ENCODE results near the gene RUNX2. TPM values are rescaled to one million over a fixed set of nuclear protein-coding genes. Genes with fewer than 3 reads are reported as not detected.

Gene RUNX2
- total and polyA plus RNA-seq, 4 donors, result 1.8 to 6.7 (median 3.2) TPM

DNA sequence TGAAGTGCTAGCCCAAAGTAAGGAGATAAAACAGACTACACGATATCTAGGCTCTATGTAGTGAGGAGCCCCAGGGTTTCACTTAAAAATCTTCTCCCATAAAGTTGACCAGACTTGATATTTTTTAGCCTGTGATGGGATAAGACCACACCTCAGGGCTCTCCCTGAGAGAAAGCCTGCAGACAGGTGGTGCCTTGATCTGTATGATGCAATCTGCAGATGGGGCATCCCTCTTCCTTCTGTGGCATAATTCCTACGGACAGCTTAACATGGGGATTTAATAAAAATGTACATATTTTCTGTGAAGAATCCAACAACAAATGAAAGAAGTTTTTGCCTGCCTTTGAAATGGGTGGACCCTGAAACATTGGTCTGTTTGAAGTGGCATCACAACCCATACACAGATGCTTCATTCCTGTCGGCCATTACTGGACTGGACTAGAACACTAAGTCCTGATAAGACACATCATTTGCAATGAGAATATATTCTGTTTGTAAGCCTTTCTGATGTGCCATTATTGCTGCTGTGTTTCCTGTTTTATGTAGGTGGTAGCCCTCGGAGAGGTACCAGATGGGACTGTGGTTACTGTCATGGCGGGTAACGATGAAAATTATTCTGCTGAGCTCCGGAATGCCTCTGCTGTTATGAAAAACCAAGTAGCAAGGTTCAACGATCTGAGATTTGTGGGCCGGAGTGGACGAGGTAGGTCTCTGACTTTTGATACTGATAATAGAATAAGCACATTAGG lies 103.4 kb downstream of the RUNX2 start:
- TF ChIP-seq, protein P1, sequence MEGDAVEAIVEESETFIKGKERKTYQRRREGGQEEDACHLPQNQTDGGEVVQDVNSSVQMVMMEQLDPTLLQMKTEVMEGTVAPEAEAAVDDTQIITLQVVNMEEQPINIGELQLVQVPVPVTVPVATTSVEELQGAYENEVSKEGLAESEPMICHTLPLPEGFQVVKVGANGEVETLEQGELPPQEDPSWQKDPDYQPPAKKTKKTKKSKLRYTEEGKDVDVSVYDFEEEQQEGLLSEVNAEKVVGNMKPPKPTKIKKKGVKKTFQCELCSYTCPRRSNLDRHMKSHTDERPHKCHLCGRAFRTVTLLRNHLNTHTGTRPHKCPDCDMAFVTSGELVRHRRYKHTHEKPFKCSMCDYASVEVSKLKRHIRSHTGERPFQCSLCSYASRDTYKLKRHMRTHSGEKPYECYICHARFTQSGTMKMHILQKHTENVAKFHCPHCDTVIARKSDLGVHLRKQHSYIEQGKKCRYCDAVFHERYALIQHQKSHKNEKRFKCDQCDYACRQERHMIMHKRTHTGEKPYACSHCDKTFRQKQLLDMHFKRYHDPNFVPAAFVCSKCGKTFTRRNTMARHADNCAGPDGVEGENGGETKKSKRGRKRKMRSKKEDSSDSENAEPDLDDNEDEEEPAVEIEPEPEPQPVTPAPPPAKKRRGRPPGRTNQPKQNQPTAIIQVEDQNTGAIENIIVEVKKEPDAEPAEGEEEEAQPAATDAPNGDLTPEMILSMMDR (IDR thresholded peaks at IDR 0.05; ENCODE audit: control extremely low read depth, extremely low read depth), result no peak
- Histone ChIP-seq H3K4me1 (ENCODE audit: control insufficient read depth in 5 of 5, insufficient read depth in 5 of 5, low read length in 5 of 5) (peaks cover 0 to 29% (median under 1%) of the 10 kb centered on the region in 5 donors), H3K36me3 (ENCODE audit: control insufficient read depth in 4 of 4, insufficient read depth in 4 of 4, low read length in 4 of 4) (no peaks in the 10 kb centered on the region), H3K9me3 (ENCODE audit: control insufficient read depth in 4 of 4, insufficient read depth in 3 of 4, low read length in 3 of 4) (no peaks in the 10 kb centered on the region), H3K9ac (ENCODE audit: insufficient read depth in 1 of 2, low read length in 2 of 2) (no peak overlapping the region), H3K27ac (ENCODE audit: low read depth in 1 of 2, low read length in 1 of 2) (no peak overlapping the region), H3K27me3 (ENCODE audit: control insufficient read depth in 3 of 3, insufficient read depth in 3 of 3, low read length in 2 of 3) (peaks cover 0 to 15% (median 0%) of the 10 kb centered on the region in 3 donors), H3K4me3 (no peak overlapping the region)
- DNase-seq, result no peak
- no peak for ATAC-seq (ENCODE audit: insufficient read depth, low FRiP score)
- 59 to 75% methylated on average over 10 of the region's 10 CpGs for WGBS, 2 donors

DNA sequence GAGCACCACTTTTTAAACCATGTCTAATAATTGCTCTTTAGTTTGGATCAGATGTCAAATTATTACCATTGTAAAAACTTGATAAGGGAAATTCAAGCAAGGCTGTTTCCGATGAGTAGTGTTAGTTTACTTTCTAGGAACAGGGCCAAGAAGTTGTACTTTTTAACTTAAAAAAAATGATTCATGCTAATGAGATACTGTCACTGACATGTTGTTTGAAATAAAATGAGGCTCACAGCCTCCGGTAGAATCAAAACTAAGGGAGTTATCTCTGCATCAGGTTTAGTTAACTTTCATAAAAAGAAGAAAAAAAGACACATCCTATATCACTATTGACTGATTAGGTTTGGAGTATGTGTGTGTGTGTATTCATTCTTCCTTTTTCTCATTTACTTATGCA lies 104.8 kb downstream of the RUNX2 start:
- Histone ChIP-seq H3K36me3 (ENCODE audit: control insufficient read depth in 4 of 4, insufficient read depth in 4 of 4, low read length in 4 of 4) (no peaks in the 10 kb centered on the region), H3K27me3 (ENCODE audit: control insufficient read depth in 3 of 3, insufficient read depth in 3 of 3, low read length in 2 of 3) (peaks cover 0 to 5% (median 0%) of the 10 kb centered on the region in 3 donors), H3K27ac (ENCODE audit: low read depth in 1 of 2, low read length in 1 of 2) (no peak overlapping the region), H3K4me1 (ENCODE audit: control insufficient read depth in 5 of 5, insufficient read depth in 5 of 5, low read length in 5 of 5) (peaks cover 0 to 44% (median 13%) of the 10 kb centered on the region in 5 donors), H3K9ac (ENCODE audit: insufficient read depth in 1 of 2, low read length in 2 of 2) (no peak overlapping the region), H3K4me3 (no peak overlapping the region), H3K9me3 (ENCODE audit: control insufficient read depth in 4 of 4, insufficient read depth in 3 of 4, low read length in 3 of 4) (no peaks in the 10 kb centered on the region)
- TF ChIP-seq, protein P1 (IDR thresholded peaks at IDR 0.05; ENCODE audit: control extremely low read depth, extremely low read depth), result no peak
- no peak for ATAC-seq (ENCODE audit: insufficient read depth, low FRiP score)
- WGBS, 2 donors, result 6 to 8% methylated on average over 2 of the region's 2 CpGs
- DNase-seq, result peak in 2 of 3 donors; percentile 59 to 64

DNA sequence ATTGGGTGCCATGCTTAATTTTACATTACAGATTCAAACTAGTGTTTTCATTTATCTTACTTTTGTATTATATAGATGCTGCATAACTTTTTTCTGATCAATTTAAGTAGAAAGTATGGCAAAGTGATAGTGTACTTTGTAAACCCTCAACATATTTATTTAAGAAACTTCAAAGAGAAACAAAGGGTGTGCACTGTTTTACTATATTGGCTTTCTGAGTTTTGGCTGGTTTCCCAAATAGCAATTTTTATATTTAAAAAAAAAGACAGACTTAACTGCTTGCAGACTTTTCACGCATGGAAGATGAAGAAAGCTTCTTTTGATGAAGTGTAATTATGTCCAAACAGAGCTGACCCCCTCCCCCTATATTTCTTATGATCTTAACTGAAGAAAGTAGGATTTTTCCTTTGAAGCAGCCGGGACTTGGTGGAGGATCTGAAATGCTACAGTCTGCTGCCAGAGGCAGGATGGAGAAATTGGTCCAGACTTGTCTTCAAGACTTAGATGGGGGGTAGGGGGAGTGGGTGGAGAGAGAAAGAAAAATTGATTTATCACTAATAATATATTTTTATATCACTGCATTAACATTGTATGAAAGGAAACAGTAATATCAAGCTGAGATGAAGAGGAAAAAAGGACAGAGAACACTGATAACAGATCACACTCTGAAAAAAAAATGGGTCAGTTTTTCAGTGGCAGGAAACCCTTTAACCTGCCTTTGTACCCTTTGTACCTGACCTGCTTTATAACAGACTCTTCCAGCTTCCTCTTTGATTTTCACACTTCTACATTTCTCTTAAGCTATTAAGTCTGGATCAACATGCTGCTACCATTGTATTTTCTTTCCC lies 105.6 kb downstream of the RUNX2 start:
- WGBS, 2 donors, result 48 to 69% methylated on average over 2 of the region's 2 CpGs
- Histone ChIP-seq H3K36me3 (ENCODE audit: control insufficient read depth in 4 of 4, insufficient read depth in 4 of 4, low read length in 4 of 4) (no peaks in the 10 kb centered on the region), H3K27me3 (ENCODE audit: control insufficient read depth in 3 of 3, insufficient read depth in 3 of 3, low read length in 2 of 3) (peaks cover 0 to 2% (median 0%) of the 10 kb centered on the region in 3 donors), H3K4me3 (no peak overlapping the region), H3K9ac (ENCODE audit: insufficient read depth in 1 of 2, low read length in 2 of 2) (no peak overlapping the region), H3K9me3 (ENCODE audit: control insufficient read depth in 4 of 4, insufficient read depth in 3 of 4, low read length in 3 of 4) (no peaks in the 10 kb centered on the region), H3K27ac (ENCODE audit: low read depth in 1 of 2, low read length in 1 of 2) (no peak overlapping the region), H3K4me1 (ENCODE audit: control insufficient read depth in 5 of 5, insufficient read depth in 5 of 5, low read length in 5 of 5) (peaks cover 0 to 47% (median 13%) of the 10 kb centered on the region in 5 donors)
- ATAC-seq (ENCODE audit: insufficient read depth, low FRiP score), result no peak
- TF ChIP-seq, protein P1 (IDR thresholded peaks at IDR 0.05; ENCODE audit: control extremely low read depth, extremely low read depth), result no peak
- peak; percentile 39 to 92 (median 92) for DNase-seq

All from lung (tissue), 12 donors.